NCI-H2107 treated with DMSO at 0.1 percent for 48 hours (cell line): Measurements from ENCODE around the gene C12orf57.

ENCODE experiments used
- DNase-seq: peaks from one replicate; lab custom pipeline; 2025; ENCODE audit not compliant: unreplicated experiment; lab: John Stamatoyannopoulos, UW

The C12orf57 gene

DNA sequence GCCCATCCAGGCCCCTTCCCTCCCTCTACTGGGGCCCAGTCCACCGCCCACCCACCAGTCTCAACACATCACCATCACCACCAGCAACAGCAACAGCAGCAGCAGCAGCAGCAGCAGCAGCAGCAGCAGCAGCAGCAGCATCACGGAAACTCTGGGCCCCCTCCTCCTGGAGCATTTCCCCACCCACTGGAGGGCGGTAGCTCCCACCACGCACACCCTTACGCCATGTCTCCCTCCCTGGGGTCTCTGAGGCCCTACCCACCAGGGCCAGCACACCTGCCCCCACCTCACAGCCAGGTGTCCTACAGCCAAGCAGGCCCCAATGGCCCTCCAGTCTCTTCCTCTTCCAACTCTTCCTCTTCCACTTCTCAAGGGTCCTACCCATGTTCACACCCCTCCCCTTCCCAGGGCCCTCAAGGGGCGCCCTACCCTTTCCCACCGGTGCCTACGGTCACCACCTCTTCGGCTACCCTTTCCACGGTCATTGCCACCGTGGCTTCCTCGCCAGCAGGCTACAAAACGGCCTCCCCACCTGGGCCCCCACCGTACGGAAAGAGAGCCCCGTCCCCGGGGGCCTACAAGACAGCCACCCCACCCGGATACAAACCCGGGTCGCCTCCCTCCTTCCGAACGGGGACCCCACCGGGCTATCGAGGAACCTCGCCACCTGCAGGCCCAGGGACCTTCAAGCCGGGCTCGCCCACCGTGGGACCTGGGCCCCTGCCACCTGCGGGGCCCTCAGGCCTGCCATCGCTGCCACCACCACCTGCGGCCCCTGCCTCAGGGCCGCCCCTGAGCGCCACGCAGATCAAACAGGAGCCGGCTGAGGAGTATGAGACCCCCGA lies 7.0 kb upstream of the C12orf57 start:
- no peak for DNase-seq

DNA sequence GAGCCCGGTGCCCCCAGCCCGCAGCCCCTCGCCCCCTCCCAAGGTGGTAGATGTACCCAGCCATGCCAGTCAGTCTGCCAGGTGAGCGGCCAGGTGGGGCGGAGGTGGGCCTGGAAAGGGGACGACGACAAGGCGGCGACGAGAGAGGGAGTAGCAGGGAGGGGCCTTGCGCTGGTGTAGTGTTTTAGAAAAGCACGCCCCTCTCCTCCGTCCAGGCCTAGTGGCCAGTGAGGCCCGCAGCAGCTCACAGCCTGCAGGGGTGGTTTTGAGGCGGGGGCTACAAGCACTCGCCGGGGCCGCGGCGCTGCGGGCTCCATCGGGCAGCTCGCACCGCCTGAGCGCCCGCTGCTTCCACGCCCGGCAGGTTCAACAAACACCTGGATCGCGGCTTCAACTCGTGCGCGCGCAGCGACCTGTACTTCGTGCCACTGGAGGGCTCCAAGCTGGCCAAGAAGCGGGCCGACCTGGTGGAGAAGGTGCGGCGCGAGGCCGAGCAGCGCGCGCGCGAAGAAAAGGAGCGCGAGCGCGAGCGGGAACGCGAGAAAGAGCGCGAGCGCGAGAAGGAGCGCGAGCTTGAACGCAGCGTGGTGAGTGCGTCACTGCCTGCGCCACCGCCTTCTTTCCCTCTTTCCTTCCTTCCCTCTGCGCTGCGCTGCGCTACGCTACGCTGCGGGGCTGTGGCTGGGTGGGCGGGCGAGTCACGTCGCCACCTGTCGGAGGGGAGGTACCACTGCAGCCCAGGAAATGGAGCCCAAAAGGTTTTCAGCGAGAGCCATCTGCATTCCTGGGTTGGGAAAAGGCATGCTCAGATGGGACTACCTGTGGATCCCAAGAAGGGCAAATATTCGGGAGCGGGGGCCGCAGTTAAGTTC lies 6.1 kb upstream of the C12orf57 start:
- peak; percentile 99 for DNase-seq

DNA sequence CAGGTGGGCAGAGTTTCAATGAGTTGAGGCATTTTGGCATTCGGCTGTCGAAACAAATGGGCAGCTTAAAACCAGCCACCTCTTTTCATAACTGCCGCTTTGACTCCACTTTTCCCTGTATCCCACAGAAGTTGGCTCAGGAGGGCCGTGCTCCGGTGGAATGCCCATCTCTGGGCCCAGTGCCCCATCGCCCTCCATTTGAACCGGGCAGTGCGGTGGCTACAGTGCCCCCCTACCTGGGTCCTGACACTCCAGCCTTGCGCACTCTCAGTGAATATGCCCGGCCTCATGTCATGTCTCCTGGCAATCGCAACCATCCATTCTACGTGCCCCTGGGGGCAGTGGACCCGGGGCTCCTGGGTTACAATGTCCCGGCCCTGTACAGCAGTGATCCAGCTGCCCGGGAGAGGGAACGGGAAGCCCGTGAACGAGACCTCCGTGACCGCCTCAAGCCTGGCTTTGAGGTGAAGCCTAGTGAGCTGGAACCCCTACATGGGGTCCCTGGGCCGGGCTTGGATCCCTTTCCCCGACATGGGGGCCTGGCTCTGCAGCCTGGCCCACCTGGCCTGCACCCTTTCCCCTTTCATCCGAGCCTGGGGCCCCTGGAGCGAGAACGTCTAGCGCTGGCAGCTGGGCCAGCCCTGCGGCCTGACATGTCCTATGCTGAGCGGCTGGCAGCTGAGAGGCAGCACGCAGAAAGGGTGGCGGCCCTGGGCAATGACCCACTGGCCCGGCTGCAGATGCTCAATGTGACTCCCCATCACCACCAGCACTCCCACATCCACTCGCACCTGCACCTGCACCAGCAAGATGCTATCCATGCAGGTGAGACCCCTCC lies 5.2 kb upstream of the C12orf57 start:
- no peak for DNase-seq

DNA sequence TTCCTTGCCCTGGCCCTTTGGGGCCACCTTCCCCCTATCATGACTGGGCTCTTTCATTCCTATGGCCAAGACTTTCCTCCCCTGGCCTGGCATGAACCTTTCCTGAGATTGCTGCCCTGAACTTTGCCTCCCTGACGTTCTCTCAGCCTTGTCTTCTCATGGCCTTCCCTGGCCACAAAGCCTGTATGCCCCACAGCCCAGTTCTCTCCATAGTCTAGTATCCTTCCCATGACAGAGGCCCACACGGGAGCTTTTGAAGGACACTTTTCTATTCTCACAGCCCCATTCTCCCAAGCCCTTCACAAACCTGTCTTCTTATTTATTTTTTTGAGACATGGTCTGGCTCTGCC lies 4.7 kb upstream of the C12orf57 start:
- no peak for DNase-seq

DNA sequence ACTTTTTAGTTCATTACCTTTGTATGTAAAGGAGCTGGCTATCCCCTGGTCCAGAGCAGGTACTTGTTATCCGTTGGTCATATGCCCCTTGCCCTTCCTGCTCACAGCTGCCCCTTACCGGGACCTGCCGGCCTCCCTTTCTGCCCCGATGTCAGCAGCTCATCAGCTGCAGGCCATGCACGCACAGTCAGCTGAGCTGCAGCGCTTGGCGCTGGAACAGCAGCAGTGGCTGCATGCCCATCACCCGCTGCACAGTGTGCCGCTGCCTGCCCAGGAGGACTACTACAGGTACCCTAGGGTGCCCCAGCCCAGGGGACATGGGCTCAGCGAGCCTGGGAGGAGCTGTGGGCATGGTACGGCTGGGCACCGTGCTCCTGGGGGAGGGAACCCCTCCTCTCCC lies 2.6 kb upstream of the C12orf57 start:
- DNase-seq, result no peak

DNA sequence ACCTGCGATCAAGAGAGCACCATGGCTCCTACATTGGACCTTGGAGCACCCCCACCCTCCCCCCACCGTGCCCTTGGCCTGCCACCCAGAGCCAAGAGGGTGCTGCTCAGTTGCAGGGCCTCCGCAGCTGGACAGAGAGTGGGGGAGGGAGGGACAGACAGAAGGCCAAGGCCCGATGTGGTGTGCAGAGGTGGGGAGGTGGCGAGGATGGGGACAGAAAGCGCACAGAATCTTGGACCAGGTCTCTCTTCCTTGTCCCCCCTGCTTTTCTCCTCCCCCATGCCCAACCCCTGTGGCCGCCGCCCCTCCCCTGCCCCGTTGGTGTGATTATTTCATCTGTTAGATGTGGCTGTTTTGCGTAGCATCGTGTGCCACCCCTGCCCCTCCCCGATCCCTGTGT lies 2.0 kb upstream of the C12orf57 start:
- DNase-seq, result no peak

DNA sequence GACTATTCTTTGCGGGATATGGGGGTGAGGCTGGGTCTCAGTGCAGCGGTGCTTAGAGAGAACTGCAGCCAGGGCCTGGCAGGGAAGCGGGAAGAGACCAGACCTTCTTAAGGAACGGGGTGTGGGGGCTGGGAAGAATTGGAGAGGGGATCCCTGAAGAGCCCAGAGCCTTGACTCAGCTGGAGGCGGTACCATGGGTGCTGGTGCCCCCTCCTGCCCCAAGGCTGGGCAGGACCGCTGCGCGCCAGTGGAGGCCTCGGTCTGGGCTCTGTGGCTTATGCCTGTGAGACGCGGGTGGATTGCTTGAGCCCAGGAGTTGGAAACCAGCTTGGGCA lies 1.5 kb upstream of the C12orf57 start:
- DNase-seq, result no peak

DNA sequence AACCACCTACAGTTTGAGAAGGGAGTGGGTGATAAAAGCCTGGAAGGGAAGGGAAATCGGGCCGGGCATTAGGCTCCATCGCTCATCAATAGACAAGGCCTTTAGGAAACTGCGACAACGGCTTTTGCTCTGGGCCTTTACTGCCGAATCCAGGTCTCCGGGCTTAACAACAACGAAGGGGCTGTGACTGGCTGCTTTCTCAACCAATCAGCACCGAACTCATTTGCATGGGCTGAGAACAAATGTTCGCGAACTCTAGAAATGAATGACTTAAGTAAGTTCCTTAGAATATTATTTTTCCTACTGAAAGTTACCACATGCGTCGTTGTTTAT lies 467 bp upstream of the C12orf57 start:
- DNase-seq, result peak; percentile 99

DNA sequence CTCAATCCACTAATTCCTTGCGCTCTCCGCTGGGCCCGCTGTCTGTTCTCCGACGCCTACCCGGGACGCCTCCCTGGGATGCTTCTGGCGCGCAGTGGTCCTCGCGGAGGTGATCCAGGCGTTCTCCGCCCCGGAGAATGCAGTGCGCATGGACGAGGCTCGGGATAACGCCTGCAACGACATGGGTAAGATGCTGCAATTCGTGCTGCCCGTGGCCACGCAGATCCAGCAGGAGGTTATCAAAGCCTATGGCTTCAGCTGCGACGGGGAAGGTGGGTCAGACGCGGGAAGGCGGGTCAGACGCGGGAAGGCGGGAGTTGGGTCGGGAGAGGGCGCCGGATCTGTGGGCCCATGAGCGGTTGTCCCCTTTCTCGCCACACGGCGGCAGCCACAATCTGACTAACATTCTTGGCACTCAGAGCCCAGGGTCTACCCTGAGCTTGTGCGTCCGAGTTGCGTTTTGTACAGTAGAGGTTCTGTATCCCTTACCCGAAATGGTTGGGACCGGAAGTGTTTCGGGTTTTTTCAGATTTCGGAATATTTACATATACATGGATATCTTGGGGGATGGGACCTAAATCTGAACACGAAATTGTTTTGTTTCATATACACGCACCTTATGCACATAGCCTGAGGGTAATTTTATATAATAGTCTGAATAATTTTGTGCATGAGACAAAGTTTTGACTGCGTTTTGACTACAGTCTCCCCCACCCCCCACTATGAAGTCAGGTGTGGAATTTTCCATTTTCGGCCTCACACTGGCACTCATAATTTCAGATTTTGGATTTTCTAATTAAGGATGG lies 762 bp downstream of the C12orf57 start:
- peak; percentile 94 for DNase-seq

DNA sequence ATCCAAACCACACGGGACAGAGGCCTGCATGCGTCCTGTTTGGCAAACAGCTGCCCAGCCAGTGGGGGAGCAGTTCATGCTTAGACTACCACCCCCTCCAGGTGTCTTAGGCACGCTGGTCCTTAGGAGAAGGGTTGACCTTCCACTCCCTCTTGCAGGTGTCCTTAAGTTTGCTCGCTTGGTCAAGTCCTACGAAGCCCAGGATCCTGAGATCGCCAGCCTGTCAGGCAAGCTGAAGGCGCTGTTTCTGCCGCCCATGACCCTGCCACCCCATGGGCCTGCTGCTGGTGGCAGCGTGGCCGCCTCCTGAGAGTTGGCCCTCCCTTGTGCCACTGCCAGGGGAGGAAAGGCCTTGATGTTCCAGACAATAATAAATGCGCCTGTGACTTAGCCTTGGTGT lies 1.8 kb downstream of the C12orf57 start:
- no peak for DNase-seq

DNA sequence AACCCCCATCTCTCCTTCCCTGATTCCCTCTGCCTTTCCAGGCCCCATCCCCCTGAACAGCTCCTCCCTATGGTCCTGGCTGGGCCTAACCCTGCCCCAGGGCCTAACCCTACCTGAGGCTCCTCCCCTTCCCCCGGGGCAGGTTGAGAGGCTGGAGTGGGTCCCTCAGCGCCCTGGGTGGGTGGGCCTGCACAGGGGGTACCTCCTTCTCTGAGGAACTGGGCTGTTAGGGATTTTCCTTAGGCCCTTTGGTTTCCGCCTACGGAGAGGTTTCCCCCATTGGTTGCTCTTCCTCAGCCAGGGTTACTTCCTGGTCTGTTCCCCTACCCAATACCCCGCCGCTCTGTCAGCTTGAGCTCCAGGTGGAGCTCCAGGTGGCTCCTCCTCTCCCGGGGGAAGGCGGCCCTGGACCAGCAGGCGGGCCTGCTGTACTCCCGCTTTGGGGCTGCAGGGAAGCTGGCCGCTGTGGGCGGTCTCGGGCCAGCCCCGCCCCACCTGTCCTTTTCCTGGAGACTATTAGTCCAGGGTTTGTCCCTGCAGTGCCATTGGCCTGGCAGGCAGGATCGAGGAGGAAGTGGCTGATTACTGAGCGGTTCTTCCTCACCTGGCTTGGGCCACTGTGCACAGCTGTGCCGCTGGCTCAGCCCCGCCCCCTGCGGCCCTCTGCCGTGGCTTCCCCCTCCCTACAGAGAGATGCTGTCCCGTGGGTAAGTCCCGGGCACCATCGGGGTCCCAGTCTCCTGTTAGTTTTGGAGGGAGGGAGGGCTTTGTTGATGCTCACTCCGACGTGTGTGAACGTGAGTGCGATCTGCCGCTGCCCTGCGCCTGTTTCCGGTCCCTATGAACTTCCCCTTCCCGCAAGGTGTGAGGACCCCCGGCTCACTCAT lies 2.5 kb downstream of the C12orf57 start:
- DNase-seq, result peak; percentile 94

DNA sequence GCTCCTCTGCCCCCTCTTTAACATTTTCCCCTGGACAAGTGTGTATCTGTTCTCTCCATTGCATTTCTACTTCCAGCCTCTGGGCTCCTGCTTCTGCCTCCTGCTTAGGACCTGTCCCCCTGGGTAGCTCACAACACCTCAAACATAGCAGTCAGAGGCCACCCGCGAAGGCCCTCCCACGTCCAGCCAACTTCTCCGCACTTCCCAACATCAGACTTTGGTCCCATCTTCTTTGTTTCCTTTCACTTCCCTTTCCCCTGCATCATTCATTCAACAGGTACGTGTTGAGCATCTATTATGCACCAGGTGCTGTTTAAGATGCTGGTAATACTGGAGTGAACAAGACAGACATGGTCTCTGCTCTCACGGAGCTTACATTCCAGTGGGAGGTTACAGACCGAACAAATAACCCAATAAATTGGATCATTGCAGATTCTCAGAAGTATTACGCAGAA lies 3.1 kb downstream of the C12orf57 start:
- no peak for DNase-seq

DNA sequence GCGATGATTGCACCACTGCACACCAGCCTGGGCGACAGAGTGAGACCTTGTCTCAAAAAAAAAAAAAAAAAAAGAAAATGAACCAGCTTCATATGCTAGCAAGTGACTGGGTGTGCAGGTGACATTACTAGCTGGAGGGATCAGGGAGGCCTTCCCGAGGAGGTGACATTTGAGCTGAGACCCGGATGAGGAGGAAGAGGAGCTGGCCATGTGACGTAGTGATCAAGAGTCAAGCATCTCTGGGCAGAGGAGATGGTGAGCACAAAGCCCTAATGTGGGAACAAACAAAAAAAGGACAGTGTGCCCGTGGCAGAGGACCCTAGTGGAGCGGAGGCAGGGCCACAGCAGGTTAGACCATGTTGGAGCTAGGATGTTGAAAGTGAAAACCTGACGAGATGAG lies 3.8 kb downstream of the C12orf57 start:
- no peak for DNase-seq

DNA sequence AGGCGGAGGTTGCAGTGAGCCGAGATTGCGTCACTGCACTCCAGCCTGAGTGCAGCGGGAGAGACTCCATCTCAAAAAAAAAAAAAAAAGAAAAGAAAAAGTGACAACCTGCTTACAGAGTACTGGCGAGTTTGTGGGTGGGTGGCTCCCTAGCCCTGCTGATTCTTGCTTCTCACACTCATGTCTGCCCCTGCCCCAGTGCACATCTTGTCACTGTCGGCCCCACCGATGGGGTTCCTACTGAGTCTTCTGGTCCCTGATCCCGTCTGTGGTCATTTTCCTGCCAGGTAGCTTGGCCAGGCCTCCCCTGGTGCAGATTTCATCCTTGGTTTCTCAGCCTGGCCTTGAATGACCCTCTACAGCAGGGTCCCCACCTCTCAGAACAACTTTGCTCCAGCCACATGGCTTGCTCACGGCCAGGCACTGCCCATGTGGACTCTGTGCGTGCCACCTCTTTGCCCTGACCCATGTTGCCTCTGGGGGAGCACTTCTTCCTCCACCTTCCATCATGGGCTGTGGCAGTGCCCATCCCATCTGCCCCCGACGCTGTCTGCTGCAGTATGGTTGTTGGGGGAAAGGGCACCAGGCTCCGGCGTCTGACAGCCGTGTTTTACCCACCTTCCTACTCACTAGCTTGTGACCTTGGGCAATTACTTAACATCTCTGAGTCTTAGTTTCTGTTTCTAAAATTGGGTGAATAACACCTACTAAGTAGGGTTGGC lies 5.2 kb downstream of the C12orf57 start:
- DNase-seq, result no peak

DNA sequence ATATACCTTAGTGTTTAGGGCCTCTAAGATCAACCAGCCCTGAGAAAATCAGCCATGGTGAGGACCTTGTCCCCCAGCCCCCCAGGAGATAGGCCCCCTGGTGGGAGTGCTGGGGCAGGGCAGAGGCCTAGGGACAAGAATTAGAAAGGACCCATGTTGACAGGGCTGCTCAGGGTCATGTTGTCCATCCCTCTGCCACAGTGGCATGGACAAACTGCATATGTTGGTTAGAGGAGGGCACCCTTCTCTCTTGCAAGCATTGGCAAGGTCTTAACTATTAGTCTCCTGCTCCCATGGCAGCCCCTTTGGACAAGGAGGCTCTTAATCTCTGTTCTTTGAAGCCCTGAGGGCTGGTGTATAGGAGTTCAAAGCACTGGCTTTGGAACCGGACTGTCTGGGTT lies 6.6 kb downstream of the C12orf57 start:
- DNase-seq, result no peak

DNA sequence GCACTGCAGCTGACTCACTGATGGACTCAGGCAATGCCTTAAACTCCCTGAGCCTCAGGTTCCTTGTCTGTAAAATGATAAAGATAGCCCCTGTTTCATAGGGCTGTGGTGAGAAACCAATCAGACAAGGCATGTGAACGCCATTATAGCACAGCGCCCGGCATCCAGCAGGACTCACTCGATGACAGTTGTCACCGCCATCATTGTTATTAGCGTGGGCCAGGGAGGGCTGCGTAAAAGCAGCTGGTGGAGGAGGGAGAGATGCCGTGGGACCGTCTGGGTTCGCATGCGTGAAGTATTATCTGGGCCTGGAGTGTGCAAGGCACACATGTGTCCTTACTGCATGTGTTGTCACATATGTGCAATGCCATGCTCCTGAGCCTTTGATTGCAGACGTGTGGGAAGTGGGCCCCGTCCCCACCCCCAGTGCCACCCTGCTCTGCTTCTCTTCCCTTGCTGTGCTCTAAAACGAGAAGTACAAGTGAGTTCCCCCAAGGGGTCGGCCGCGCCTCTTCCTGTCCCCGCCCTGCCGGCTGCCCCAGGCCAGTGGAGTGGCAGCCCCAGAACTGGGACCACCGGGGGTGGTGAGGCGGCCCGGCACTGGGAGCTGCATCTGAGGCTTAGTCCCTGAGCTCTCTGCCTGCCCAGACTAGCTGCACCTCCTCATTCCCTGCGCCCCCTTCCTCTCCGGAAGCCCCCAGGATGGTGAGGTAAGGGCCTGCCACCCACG lies 7.2 kb downstream of the C12orf57 start, which contains the start of gene PTPN6:
TSS of gene PTPN6 (plus strand) at position 546 of the 730 bp plus-strand sequence. CDS start at position 703, 157 bp downstream.
- DNase-seq, result no peak

DNA sequence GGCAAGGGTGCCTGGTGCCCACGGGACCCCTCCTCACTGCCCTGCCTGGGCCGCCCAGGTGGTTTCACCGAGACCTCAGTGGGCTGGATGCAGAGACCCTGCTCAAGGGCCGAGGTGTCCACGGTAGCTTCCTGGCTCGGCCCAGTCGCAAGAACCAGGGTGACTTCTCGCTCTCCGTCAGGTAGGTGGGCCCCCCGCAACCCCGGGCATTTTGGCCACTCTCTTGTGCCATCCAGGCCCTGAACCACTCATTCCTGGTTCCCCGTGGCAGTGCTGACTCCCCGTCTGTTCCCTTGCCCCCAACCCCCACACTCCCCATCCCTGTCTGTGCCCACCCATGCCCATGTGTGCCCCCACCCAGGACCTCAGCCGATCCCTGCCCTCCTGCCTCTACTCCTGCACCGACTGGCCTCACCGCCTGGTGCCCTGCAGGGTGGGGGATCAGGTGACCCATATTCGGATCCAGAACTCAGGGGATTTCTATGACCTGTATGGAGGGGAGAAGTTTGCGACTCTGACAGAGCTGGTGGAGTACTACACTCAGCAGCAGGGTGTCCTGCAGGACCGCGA lies 7.8 kb downstream of the C12orf57 start:
- no peak for DNase-seq
